HL-60 (cell line): ENCODE measurements around the gene SLC18B1.

Experiments used
- DNase-seq, 2 experiments: peaks; one replicate each; pipeline ENCODE4 v3.0.0-alpha.2; 2010 to 2020; ENCODE audit warnings: low read depth in 1 of 2, low spot score in 1 of 2
- H3K27ac ChIP-seq: fragments of 250-450 bp; sonication (Bioruptor Pico); replicated peaks from 2 replicates; pipeline ENCODE4 v1.5.1; 2020; ENCODE audit warnings: mild to moderate bottlenecking, moderate library complexity
- H3K27me3 ChIP-seq: fragments of 250-450 bp; sonication (Bioruptor Pico); 2 replicates; pipeline ENCODE4 v1.5.1; 2021; ENCODE audit warnings: mild to moderate bottlenecking, moderate library complexity; ENCODE audit not compliant: insufficient read depth, poor library complexity, severe bottlenecking
- H3K4me3 ChIP-seq: replicated peaks from 2 replicates; pipeline ENCODE4 v1.5.1; 2011; ENCODE audit warnings: mild to moderate bottlenecking, control low read depth, low read length; ENCODE audit not compliant: insufficient read depth
- GABPA ChIP-seq: IDR thresholded peaks from 2 replicates; pipeline ENCODE4 v1.6.1; 2012; ENCODE audit warnings: low read depth
- POLR2AphosphoS5 ChIP-seq: IDR thresholded peaks from 2 replicates; pipeline ENCODE4 v1.6.1; 2012; ENCODE audit warnings: low read depth
- SPI1 ChIP-seq: IDR thresholded peaks from 2 replicates; pipeline ENCODE4 v1.6.1; 2012; ENCODE audit warnings: low read depth, mild to moderate bottlenecking, borderline replicate concordance
- TF ChIP-seq, protein P1 (sequence below): IDR thresholded peaks from one replicate; pipeline ENCODE4 v1.5.1; 2011; ENCODE audit warnings: low read length, control low read depth, inconsistent platforms; ENCODE audit not compliant: insufficient read depth
- TF ChIP-seq, protein P2 (sequence below): IDR thresholded peaks from 2 replicates; pipeline ENCODE4 v1.6.1; 2012; ENCODE audit warnings: low read depth; ENCODE audit not compliant: insufficient replicate concordance

SLC18B1 gene

DNA sequence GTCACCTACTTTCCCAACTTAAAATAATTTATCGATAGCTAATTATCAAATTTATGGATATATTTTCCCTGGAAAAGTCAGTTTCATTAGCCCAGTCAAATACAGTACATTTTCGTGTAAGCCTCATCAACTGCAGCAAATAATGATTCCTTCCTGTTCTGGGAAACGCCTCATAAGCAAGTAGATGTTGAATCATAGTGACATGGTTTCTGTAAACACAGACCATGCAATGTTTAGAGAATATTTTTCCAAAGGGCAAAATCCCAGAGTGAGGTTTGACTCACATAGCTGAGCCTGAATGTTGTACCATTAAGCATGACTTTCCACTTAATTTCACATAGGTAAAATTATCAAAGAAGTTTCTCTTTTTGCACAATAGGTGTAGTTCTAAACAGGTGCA lies 67.9 kb downstream of the SLC18B1 start:
- Histone ChIP-seq H3K27ac (no peak overlapping the region), H3K4me3 (no peak overlapping the region), H3K27me3 (no peaks in the 10 kb centered on the region)
- DNase-seq: no peak
- TF ChIP-seq, protein P1, sequence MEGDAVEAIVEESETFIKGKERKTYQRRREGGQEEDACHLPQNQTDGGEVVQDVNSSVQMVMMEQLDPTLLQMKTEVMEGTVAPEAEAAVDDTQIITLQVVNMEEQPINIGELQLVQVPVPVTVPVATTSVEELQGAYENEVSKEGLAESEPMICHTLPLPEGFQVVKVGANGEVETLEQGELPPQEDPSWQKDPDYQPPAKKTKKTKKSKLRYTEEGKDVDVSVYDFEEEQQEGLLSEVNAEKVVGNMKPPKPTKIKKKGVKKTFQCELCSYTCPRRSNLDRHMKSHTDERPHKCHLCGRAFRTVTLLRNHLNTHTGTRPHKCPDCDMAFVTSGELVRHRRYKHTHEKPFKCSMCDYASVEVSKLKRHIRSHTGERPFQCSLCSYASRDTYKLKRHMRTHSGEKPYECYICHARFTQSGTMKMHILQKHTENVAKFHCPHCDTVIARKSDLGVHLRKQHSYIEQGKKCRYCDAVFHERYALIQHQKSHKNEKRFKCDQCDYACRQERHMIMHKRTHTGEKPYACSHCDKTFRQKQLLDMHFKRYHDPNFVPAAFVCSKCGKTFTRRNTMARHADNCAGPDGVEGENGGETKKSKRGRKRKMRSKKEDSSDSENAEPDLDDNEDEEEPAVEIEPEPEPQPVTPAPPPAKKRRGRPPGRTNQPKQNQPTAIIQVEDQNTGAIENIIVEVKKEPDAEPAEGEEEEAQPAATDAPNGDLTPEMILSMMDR: no peak
- TF ChIP-seq POLR2AphosphoS5 (no peak), SPI1 (no peak), GABPA (no peak)

DNA sequence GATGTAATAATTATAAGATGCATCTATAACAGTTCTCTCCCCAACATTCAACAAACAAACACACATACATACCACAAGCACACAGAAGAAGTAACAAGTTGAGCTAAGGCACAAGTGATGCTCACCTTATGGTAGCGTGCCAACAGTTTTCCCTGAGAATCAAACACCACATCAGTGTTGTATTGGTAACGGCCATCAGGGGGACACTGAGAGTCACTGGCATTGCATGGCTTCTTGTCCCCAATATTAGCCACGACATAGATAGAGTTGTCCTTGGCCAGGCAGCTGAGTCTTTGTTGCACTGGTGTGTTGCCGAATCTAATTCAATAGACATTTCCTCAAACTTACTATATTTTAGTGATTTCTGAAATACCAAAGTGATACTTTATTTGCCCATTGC lies 69.8 kb downstream of the SLC18B1 start:
- TF ChIP-seq GABPA: no peak
- no peak overlapping the region for H3K27ac ChIP-seq
- H3K27me3 ChIP-seq: peaks cover 2% of the 10 kb centered on the region
- H3K4me3 ChIP-seq: no peak overlapping the region
- no peak for DNase-seq

DNA sequence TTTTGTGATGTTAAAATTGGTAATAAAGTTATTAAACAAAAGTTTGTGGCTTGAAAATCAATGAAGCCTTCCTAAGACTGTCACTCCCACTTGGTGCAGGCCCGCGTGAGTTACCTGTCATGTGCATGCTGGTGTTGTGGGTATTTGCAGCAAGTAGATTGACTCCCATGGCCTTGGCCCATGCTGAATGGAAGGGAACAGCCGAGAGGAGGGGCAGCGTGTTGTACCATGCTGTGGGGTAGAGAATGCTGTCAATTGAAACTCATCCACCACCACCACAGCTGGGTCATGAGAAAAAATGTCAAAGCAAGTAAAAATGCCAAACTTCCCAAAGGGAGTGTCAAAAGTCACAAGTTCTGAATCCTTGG lies 71.8 kb downstream of the SLC18B1 start:
- no peak overlapping the region for H3K4me3 ChIP-seq
- TF ChIP-seq, protein P1: no peak
- TF ChIP-seq POLR2AphosphoS5 (no peak), SPI1 (no peak), GABPA (no peak)
- TF ChIP-seq, protein P2, sequence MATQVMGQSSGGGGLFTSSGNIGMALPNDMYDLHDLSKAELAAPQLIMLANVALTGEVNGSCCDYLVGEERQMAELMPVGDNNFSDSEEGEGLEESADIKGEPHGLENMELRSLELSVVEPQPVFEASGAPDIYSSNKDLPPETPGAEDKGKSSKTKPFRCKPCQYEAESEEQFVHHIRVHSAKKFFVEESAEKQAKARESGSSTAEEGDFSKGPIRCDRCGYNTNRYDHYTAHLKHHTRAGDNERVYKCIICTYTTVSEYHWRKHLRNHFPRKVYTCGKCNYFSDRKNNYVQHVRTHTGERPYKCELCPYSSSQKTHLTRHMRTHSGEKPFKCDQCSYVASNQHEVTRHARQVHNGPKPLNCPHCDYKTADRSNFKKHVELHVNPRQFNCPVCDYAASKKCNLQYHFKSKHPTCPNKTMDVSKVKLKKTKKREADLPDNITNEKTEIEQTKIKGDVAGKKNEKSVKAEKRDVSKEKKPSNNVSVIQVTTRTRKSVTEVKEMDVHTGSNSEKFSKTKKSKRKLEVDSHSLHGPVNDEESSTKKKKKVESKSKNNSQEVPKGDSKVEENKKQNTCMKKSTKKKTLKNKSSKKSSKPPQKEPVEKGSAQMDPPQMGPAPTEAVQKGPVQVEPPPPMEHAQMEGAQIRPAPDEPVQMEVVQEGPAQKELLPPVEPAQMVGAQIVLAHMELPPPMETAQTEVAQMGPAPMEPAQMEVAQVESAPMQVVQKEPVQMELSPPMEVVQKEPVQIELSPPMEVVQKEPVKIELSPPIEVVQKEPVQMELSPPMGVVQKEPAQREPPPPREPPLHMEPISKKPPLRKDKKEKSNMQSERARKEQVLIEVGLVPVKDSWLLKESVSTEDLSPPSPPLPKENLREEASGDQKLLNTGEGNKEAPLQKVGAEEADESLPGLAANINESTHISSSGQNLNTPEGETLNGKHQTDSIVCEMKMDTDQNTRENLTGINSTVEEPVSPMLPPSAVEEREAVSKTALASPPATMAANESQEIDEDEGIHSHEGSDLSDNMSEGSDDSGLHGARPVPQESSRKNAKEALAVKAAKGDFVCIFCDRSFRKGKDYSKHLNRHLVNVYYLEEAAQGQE: no peak
- H3K27ac ChIP-seq: no peak overlapping the region
- no peak for DNase-seq
- peaks cover 2% of the 10 kb centered on the region for H3K27me3 ChIP-seq

DNA sequence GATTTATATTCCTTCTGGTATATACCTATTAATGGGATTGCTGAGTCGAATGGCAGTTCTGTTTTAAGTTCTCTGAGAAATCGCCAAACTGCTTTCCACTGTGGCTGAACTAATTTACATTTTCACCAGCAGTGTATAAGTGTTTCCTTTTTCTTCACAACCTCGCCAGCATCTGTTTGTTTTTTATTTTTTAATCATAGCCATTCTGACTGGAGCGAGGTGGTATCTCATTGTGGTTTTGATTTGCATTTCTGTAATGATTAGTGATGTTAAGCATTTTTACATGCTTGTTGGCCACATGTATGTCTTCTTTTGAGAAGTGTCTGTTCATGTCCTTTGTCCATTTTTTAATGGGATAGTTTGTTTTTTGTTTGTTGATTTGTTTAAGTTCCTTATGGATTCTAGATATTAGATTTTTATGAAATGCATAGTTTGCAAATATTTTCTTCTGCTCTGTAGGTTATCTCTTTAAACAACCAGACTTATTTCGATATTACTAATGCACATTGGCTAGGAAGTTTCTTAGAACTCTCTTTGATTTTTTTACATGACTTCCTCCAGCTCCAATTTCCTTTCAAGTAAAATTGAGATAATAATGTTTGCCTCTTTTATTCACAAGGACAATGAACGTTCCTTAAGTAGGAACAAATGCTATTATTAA lies 72.4 kb downstream of the SLC18B1 start:
- H3K27me3 ChIP-seq: peaks cover 2% of the 10 kb centered on the region
- TF ChIP-seq GABPA (no peak), SPI1 (no peak), POLR2AphosphoS5 (no peak)
- TF ChIP-seq, protein P1: no peak
- TF ChIP-seq, protein P2: no peak
- no peak overlapping the region for H3K4me3 ChIP-seq
- DNase-seq: no peak
- H3K27ac ChIP-seq: no peak overlapping the region
